ENCODE measurements around the gene CCDC9B.

DNA sequence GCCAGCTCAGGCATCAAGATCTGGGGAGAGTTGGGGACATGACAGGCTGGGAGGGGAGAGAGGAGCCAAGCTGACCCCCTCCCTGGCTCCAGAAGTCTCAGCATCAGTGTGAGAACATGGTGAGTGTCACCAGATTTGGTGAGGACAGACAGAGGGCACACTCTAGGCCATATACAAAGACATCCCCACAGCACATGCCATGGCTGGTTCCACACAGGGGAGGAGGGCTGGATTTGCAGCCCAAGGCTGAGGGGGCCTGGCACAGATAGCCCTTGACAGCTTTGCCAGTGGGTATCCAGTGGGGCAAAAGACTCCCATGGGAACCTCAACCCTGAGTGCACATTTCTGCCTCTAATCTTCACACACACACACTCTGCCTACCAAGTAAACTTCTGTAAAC, 47.7 kb downstream of the CCDC9B start:
- no peak for TF ChIP-seq FOXK2 (IDR thresholded peaks at IDR 0.05)
- no peak for TF ChIP-seq ZNF384 (IDR thresholded peaks at IDR 0.05)

Measured in HEK293T (cell line).